K562 (cell line): ENCODE results near the gene ST6GAL1. TPM values are rescaled to one million over a fixed set of nuclear protein-coding genes. Genes with fewer than 3 reads are reported as not detected.

Experiments
- BDP1 ChIP-seq: IDR thresholded peaks from 3 replicates; pipeline ENCODE4 v1.6.1; 2011; ENCODE audit not compliant: insufficient read length, insufficient read depth
- GTF2B ChIP-seq: IDR thresholded peaks from 2 replicates; pipeline ENCODE4 v1.6.1; 2011; ENCODE audit not compliant: insufficient read length; ENCODE audit errors: extremely low read depth
- HDAC2 ChIP-seq: fragments of 450-650 bp; IDR thresholded peaks from 2 replicates; pipeline ENCODE4 v1.6.1; 2016; ENCODE audit warnings: mild to moderate bottlenecking
- NFIX ChIP-seq: fragments of 250-450 bp; sonication (Bioruptor Pico); IDR thresholded peaks from 2 replicates; pipeline ENCODE4 v1.4.0; 2020; ENCODE audit warnings: low read depth, mild to moderate bottlenecking, moderate library complexity
- PML ChIP-seq: IDR thresholded peaks from 2 replicates; pipeline ENCODE4 v1.6.1; 2012; ENCODE audit warnings: low read length, inconsistent platforms
- POLR2H ChIP-seq: IDR thresholded peaks from 2 replicates; pipeline ENCODE4 v1.6.1; 2016; ENCODE audit warnings: missing genetic modification characterization, low read depth, mild to moderate bottlenecking, control low read depth, missing compliant biosample characterization, moderate library complexity
- PTTG1 ChIP-seq: fragments of 450-650 bp; IDR thresholded peaks from 2 replicates; pipeline ENCODE4 v1.6.1; 2016; ENCODE audit warnings: low read depth, mild to moderate bottlenecking, missing genetic modification characterization, missing compliant biosample characterization
- RBM22 ChIP-seq: fragments of 200-400 bp; formaldehyde crosslinking; IDR thresholded peaks from 2 replicates; pipeline ENCODE4 v1.6.1; 2018; ENCODE audit warnings: low read length, low read depth; ENCODE audit not compliant: poor library complexity, severe bottlenecking
- RFX7 ChIP-seq: fragments of 250-450 bp; sonication (Bioruptor Pico); IDR thresholded peaks from 2 replicates; pipeline ENCODE4 v1.5.1; 2021; ENCODE audit warnings: mild to moderate bottlenecking
- SMAD1 ChIP-seq: fragments of 150-350 bp; IDR thresholded peaks from 2 replicates; pipeline ENCODE4 v1.6.1; 2014; ENCODE audit warnings: low read length, low read depth; ENCODE audit not compliant: partially characterized antibody
- SRSF1 ChIP-seq: fragments of 200-400 bp; formaldehyde crosslinking; IDR thresholded peaks from 2 replicates; pipeline ENCODE4 v1.6.1; 2017; ENCODE audit warnings: mild to moderate bottlenecking, low read depth, low read length, moderate library complexity
- SRSF9 ChIP-seq: fragments of 200-400 bp; formaldehyde crosslinking; IDR thresholded peaks from 2 replicates; pipeline ENCODE4 v1.6.1; 2017; ENCODE audit warnings: low read depth, low read length, borderline replicate concordance
- TEAD2 ChIP-seq: fragments of 450-650 bp; IDR thresholded peaks from 2 replicates; pipeline ENCODE4 v1.6.1; 2016; ENCODE audit warnings: missing genetic modification characterization, control low read depth, missing compliant biosample characterization
- TEAD4 ChIP-seq, 2 experiments: sonication (generic) in 1 of 2; formaldehyde crosslinking in 1 of 2; IDR thresholded peaks; 2 replicates each; pipeline versions ENCODE4 v1.6.1 to v1.8.0; 2012 to 2022; ENCODE audit warnings: borderline replicate concordance in 1 of 2, inconsistent platforms in 1 of 2, low read length in 1 of 2, mild to moderate bottlenecking in 1 of 2, missing genetic modification reagents in 1 of 2
- U2AF2 ChIP-seq: fragments of 200-400 bp; formaldehyde crosslinking; optimal IDR thresholded peaks from 2 replicates; pipeline ENCODE3; 2017; ENCODE audit warnings: low read depth, mild to moderate bottlenecking, low read length
- ZBTB17 ChIP-seq: fragments of 450-650 bp; formaldehyde crosslinking; IDR thresholded peaks from 2 replicates; pipeline ENCODE4 v1.4.0; 2020; ENCODE audit warnings: mild to moderate bottlenecking
- ZNF134 ChIP-seq: fragments of 250-450 bp; sonication (Bioruptor Pico); conservative IDR thresholded peaks from 2 replicates; pipeline ENCODE4 v1.4.0; 2020
- ZNF253 ChIP-seq: fragments of 250-450 bp; sonication (Bioruptor Pico); conservative IDR thresholded peaks from 2 replicates; pipeline ENCODE4 v1.6.1; 2021; ENCODE audit warnings: mild to moderate bottlenecking
- ZNF316 ChIP-seq: fragments of 450-650 bp; IDR thresholded peaks from 2 replicates; pipeline ENCODE4 v1.6.1; 2016
- ZNF511 ChIP-seq: sonication (generic); formaldehyde crosslinking; IDR thresholded peaks from 2 replicates; pipeline ENCODE4 v1.8.0; 2022; ENCODE audit warnings: mild to moderate bottlenecking, missing genetic modification reagents
- ZNF584 ChIP-seq: fragments of 200-800 bp; sonication (Bioruptor generic); IDR thresholded peaks from 2 replicates; pipeline ENCODE4 v1.6.1; 2016; ENCODE audit warnings: low read depth, mild to moderate bottlenecking, missing genetic modification characterization, missing compliant biosample characterization
- ZNF740 ChIP-seq, 3 experiments: fragments of 200-800 bp in 1 of 3; sonication (Bioruptor generic) in 1 of 3; sonication (generic) in 1 of 3; formaldehyde crosslinking in 1 of 3; IDR thresholded peaks; 2 replicates each; pipeline versions ENCODE4 v1.6.1 to v1.8.0; 2016 to 2022; ENCODE audit warnings: mild to moderate bottlenecking in 2 of 3, missing compliant biosample characterization in 2 of 3, missing genetic modification characterization in 2 of 3, missing genetic modification reagents in 1 of 3
- polyA plus RNA-seq, 8 experiments: library from polyadenylated mRNA; depleted of rRNA in 4 of 8; stranded (reverse) in 5 of 8; unstranded in 3 of 8; fragments of >200 nt; fragmentation: Nextera tagmentation in 2 of 8; fragmentation: Illumina TruSeq in 1 of 8; extraction: Ambion mirVana in 2 of 8; extraction: Trizol in 1 of 8; gene quantifications; 2 replicates each; pipeline versions ENCODE4 v1.2.1 to v1.2.3, GENCODE V29; 2011 to 2014; ENCODE audit warnings: inconsistent platforms in 1 of 8, missing spikeins in 1 of 8
- total RNA-seq, 7 experiments: library from RNA; depleted of rRNA in 6 of 7; stranded (reverse); fragments of >200 nt in 6 of 7; fragmentation: Illumina TruSeq in 2 of 7; extraction: Trizol in 2 of 7; gene quantifications; 2 replicates each; pipeline versions ENCODE4 v1.2.1 to v1.2.3, GENCODE V29; 2011 to 2021; ENCODE audit warnings: low replicate concordance in 1 of 7
- TF ChIP-seq, protein P1 (sequence below): fragments of 250-450 bp; sonication (Bioruptor Pico); IDR thresholded peaks from 2 replicates; pipeline ENCODE4 v1.5.0; 2020; ENCODE audit warnings: mild to moderate bottlenecking, borderline replicate concordance
- TF ChIP-seq, protein P2 (sequence below): sonication (generic); IDR thresholded peaks from 2 replicates; pipeline ENCODE4 v1.6.1; 2016

Gene ST6GAL1
- total and polyA plus RNA-seq, 9 of the 15 experiments (the other 6 are each of a cell fraction or from before 2014, with no cell fraction given) = 31.9 to 145 (median 71.0) TPM

GRCh38 chr3:186997473-186997939 lies 67.2 kb downstream of the ST6GAL1 start (continued):
- TF ChIP-seq PTTG1 (tag) = no peak
- 0 out of 2 replicates have a peak, but pooled peaks have one; percentile 26 for TF ChIP-seq HDAC2
- TF ChIP-seq TEAD4 (IDR thresholded peaks at IDR 0.05; ENCODE audit: low read length) = no peak
- TF ChIP-seq TEAD4 (CRISPR knock-in tag; IDR thresholded peaks at IDR 0.05; ENCODE audit: borderline replicate concordance) = no peak
- TF ChIP-seq NFIX (CRISPR knock-in tag) = no peak
- TF ChIP-seq U2AF2 = no peak
- TF ChIP-seq ZNF134 (CRISPR knock-in tag) = no peak
- TF ChIP-seq BDP1 = no peak
- TF ChIP-seq GTF2B = no peak
- TF ChIP-seq ZNF316 = peak; percentile 1; the same call in 1 of the 2 replicates
- no peak for TF ChIP-seq SMAD1
- no peak for TF ChIP-seq ZNF740 (CRISPR knock-in tag; IDR thresholded peaks at IDR 0.05)
- TF ChIP-seq ZNF740 (tag; IDR thresholded peaks at IDR 0.05) = 0 out of 4 replicates have a peak, but pooled peaks of 1 of the 2 experiments have one; percentile 27
- TF ChIP-seq PML = no peak
- TF ChIP-seq, protein P1, sequence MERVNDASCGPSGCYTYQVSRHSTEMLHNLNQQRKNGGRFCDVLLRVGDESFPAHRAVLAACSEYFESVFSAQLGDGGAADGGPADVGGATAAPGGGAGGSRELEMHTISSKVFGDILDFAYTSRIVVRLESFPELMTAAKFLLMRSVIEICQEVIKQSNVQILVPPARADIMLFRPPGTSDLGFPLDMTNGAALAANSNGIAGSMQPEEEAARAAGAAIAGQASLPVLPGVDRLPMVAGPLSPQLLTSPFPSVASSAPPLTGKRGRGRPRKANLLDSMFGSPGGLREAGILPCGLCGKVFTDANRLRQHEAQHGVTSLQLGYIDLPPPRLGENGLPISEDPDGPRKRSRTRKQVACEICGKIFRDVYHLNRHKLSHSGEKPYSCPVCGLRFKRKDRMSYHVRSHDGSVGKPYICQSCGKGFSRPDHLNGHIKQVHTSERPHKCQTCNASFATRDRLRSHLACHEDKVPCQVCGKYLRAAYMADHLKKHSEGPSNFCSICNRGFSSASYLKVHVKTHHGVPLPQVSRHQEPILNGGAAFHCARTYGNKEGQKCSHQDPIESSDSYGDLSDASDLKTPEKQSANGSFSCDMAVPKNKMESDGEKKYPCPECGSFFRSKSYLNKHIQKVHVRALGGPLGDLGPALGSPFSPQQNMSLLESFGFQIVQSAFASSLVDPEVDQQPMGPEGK (CRISPR knock-in tag) = no peak
- no peak for TF ChIP-seq SRSF1
- TF ChIP-seq RBM22 = no peak
- no peak for TF ChIP-seq ZBTB17 (CRISPR knock-in tag)
- no peak for TF ChIP-seq RFX7 (CRISPR knock-in tag)
- no peak for TF ChIP-seq POLR2H
- no peak for TF ChIP-seq ZNF253 (CRISPR knock-in tag)
- TF ChIP-seq, protein P2, sequence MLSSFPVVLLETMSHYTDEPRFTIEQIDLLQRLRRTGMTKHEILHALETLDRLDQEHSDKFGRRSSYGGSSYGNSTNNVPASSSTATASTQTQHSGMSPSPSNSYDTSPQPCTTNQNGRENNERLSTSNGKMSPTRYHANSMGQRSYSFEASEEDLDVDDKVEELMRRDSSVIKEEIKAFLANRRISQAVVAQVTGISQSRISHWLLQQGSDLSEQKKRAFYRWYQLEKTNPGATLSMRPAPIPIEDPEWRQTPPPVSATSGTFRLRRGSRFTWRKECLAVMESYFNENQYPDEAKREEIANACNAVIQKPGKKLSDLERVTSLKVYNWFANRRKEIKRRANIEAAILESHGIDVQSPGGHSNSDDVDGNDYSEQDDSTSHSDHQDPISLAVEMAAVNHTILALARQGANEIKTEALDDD = peak; percentile 50; the same call in 1 of the 2 replicates
- no peak for TF ChIP-seq TEAD2 (tag)
- TF ChIP-seq ZNF584 (CRISPR knock-in tag) = no peak
- TF ChIP-seq SRSF9 = no peak
- no peak for TF ChIP-seq ZNF511 (CRISPR knock-in tag)
